ENCODE measurements around the gene ARHGAP24.
"Not testable (repeated sequence)": the region's sequence is repeated elsewhere in the genome, so short reads cannot be mapped to it uniquely, and the experiment has no call there.

The ARHGAP24 gene

DNA sequence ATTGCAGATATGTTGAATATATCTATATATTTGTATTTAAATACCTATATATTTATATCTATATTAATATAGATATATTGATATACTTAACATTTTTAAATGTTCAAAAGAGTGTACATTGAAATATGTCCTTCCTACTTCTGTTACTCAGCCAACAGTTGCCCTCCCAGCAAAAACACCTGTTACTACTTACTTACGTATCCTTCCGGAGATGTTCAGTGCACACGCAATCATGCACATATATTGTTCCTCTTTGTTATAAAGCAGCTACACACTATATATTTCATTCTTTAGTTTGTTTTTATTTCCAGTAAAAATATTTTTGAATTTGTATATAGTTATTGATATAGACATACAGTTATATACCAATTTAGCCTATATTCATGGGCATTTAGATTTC lies 142.3 kb downstream of the ARHGAP24 start:
- H3K9me3 Mint-ChIP-seq, result peaks cover 7% of the 10 kb centered on the region
- no peak overlapping the region for H3K4me3 Mint-ChIP-seq
- H3K27ac Mint-ChIP-seq, result no peak overlapping the region
- H3K4me1 Mint-ChIP-seq, result no peaks in the 10 kb centered on the region
- ATAC-seq, result no peak
- DNase-seq (ENCODE audit: low spot score in 2 of 2), result no peak
- no peaks in the 10 kb centered on the region for H3K36me3 Mint-ChIP-seq

DNA sequence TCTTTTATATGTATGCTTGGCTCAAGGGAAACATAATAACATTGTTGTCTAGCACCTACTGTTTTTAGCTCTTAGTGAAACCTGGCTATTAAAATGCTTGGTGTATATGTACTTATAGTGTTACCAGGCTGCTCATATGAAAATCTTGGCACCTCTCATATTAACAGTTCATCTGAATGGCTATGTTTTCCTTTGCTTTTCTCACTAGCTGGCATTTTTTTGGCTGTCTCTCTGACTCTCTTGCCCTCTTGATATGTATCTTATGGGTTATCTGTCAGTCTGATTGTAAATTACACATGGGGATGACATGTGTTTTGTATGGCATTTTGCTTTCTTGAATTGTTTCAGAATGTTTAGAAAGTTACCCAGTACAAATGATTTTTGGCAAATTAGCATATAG lies 158.0 kb downstream of the ARHGAP24 start:
- ATAC-seq (no peak), DNase-seq (ENCODE audit: low spot score in 2 of 2) (no peak)
- no peaks in the 10 kb centered on the region for H3K4me1 Mint-ChIP-seq
- no peaks in the 10 kb centered on the region for H3K36me3 Mint-ChIP-seq
- no peak overlapping the region for H3K27ac Mint-ChIP-seq
- no peak overlapping the region for H3K4me3 Mint-ChIP-seq
- H3K9me3 Mint-ChIP-seq, result peaks cover 19% of the 10 kb centered on the region

DNA sequence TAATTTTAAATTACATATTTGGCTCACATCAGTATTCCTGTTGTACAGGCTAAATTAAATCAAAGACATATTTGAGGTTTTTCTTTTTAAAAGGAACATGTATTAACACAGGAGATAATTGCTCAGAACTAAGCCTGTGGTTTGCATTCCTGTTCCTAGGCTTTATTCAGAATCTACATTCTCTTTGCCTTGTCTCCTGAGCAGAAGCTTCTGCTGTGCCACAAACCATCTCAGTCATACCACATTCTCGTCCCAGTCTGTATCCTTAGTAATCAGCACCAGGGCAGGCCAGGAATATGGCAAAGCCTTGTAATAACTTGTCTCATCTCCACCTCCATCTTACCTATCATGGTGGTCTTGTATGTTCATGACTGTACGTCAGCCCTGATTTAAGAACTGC lies 162.8 kb downstream of the ARHGAP24 start:
- Mint-ChIP-seq H3K4me1 (no peaks in the 10 kb centered on the region), H3K9me3 (peaks cover 13% of the 10 kb centered on the region), H3K36me3 (no peaks in the 10 kb centered on the region), H3K27ac (no peak overlapping the region), H3K4me3 (no peak overlapping the region)
- ATAC-seq (no peak), DNase-seq (ENCODE audit: low spot score in 2 of 2) (no peak)

DNA sequence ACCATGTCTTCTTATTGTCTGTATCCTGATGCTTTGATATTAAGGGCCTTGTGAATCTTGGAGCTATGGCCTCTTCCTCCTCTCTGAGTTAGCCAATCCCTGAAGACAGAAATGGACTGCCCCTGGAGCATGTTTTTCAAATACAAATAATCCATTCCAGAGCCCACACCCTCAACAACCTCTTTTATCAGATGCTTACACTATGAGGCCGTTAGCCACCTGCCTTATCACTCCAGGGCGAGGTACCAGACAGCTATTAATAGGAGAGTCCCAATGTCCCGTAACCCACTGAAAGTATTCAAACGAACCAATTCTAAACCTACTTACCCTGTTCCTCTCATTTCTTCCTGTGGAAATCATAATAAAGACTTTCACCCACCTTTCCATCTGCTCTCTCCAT lies 165.0 kb downstream of the ARHGAP24 start:
- Mint-ChIP-seq H3K36me3 (no peaks in the 10 kb centered on the region), H3K4me3 (no peak overlapping the region), H3K27ac (no peak overlapping the region), H3K9me3 (peaks cover 16% of the 10 kb centered on the region), H3K4me1 (no peaks in the 10 kb centered on the region)
- ATAC-seq (no peak), DNase-seq (ENCODE audit: low spot score in 2 of 2) (no peak)

DNA sequence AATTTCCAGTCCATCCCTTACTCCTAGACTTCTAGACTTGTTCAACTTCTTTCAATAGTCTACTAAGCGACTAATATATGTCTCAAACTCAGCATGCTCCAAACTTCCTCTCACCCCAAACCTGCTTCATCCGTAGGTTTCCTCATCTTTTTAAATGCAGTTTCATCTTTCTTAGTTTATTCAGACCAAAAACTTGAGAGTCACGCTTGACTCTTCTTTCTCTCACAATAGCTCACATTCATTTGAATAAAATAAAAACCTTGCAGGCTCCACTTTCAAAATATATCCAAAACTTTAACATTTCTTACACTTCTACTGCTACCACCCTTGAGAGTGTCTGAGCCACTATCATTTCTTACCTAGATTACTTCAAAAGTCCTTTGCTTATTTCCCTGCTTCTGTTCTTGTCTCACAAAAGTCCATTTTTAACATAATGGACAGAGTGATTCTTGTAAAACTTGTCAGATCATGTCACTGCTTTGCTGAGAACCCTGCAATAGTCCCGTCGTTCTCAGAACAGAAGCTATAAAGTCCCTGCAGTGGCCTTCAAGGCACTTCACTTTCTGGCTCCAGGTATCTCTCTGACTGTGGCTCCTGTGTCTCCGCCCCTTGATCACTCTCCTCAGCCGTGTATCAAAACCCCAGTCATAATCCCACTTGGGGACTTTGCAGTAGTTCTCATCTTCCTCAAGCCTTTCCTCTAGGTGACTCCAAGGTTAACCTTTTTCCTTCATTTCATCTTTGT lies 167.6 kb downstream of the ARHGAP24 start:
- no peaks in the 10 kb centered on the region for H3K4me1 Mint-ChIP-seq
- H3K27ac Mint-ChIP-seq, result no peak overlapping the region
- H3K36me3 Mint-ChIP-seq, result no peaks in the 10 kb centered on the region
- ATAC-seq, result peak; percentile 42
- DNase-seq (ENCODE audit: low spot score in 2 of 2), result no peak
- no peak overlapping the region for H3K4me3 Mint-ChIP-seq
- peaks cover 14% of the 10 kb centered on the region for H3K9me3 Mint-ChIP-seq

DNA sequence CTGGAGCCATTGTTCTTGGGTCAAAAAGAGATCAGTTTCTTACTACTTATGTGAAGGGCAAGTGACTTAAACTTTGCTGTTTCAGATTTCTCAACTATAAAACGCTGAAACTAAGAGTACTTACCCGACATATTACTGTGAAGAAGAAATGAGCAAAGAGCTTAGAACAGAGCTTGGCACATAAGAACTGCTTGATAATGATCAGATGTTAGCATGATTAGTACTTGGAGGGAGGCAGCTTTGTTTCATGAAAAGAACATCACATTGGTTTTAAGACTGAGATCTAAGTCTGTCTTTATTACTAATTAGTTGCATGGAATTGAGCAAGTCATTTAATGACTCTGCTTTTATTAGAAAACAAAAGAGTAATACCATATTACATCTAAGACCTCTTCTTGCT lies 169.1 kb downstream of the ARHGAP24 start:
- Mint-ChIP-seq H3K4me1 (no peaks in the 10 kb centered on the region), H3K27ac (no peak overlapping the region), H3K9me3 (peaks cover 14% of the 10 kb centered on the region), H3K4me3 (no peak overlapping the region), H3K36me3 (no peaks in the 10 kb centered on the region)
- no peak for DNase-seq (ENCODE audit: low spot score in 2 of 2)
- ATAC-seq, result no peak

DNA sequence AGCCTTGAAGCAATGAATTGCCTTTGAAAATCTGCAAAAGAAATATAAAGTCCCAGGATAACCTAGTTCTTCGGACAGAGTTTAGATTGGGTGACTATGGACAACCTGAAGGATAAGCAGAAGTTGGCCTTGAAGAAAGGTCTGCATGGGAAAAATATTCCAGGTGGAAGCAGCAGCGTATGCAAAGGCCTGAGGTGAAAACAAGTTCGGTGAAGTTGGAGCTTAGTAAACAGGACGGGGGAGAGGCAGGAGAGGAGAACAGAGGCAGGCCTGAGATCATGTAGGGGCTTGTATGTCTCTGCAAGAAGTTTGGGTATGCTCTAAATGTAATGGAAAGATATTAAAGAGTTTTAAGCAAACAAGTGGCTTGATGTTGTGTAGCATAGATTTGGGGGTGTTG lies 176.0 kb downstream of the ARHGAP24 start:
- Mint-ChIP-seq H3K36me3 (no peaks in the 10 kb centered on the region), H3K9me3 (peaks cover 8% of the 10 kb centered on the region), H3K27ac (no peak overlapping the region), H3K4me1 (no peaks in the 10 kb centered on the region), H3K4me3 (no peak overlapping the region)
- no peak for ATAC-seq
- DNase-seq (ENCODE audit: low spot score in 2 of 2), result no peak

DNA sequence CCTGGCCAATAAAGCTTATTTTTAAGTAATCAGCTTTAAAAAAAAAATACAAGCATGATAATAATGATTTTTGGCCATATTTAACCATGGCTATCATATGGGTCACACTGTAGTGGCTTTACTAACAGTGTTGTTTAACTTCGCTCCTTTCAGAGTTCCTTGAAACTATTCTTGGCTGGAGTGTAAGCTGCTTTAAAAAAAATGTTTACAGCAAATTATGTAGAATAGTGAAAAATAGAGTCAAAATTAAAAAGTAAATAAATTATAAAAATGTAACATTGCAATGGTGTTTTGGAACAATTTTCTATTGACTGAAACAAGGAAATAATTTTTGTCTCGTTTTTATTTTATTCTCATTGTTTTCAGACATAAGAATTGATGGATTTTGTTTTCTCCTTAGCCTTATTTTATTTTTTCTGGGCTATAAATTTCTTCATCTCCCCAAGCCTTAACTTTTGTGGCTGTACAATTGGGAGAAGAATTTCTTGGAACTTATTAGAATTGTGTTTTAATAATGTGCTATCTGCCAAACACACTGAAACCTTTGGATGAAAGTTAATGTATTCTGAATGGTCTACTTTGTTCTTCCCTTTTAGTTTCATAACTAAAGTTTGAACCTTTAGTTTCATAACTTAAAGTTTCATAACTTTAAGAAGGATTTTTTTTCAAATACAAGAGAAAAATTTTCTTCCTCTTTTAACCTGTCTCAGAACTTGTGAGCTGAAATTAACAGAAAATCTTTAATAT lies 182.0 kb downstream of the ARHGAP24 start:
- no peak for DNase-seq (ENCODE audit: low spot score in 2 of 2)
- Mint-ChIP-seq H3K4me1 (no peaks in the 10 kb centered on the region), H3K27ac (no peak overlapping the region), H3K4me3 (no peak overlapping the region), H3K36me3 (no peaks in the 10 kb centered on the region), H3K9me3 (no peaks in the 10 kb centered on the region)
- no peak for ATAC-seq

DNA sequence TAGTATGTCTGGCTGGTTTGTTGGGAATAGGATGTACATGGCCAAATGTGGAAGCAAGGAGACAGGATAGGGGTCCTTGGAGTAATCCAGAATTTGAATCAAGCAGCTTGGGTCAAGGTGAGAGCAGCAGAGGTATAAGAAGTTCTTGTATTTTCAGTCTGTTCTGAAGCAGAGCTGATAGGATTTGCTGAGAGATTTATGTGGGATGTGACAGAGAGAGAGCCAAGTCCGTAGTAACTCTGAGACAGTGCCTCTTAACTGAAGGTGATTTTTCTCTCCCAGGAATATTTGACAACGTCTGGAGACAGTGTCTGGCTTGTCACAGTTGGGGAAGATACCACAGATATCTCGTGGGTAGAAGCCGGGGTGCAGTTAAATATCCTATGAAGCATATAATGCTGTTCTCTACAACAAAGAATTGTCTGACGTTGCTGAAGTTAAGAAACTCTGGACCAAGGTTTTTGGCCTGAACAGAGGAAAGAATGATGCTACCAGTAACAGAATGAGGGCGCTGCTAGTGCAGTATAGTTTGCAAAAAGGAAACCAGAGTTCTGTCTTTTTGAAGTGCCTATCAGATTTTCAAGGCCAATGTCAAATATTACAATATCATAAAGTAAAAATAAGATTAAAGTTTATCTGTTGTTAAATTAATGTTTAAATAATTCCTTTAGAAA lies 184.0 kb downstream of the ARHGAP24 start:
- ATAC-seq, result no peak
- H3K4me3 Mint-ChIP-seq, result no peak overlapping the region
- no peaks in the 10 kb centered on the region for H3K9me3 Mint-ChIP-seq
- H3K27ac Mint-ChIP-seq, result no peak overlapping the region
- H3K4me1 Mint-ChIP-seq, result no peaks in the 10 kb centered on the region
- no peaks in the 10 kb centered on the region for H3K36me3 Mint-ChIP-seq
- DNase-seq (ENCODE audit: low spot score in 2 of 2), result no peak

DNA sequence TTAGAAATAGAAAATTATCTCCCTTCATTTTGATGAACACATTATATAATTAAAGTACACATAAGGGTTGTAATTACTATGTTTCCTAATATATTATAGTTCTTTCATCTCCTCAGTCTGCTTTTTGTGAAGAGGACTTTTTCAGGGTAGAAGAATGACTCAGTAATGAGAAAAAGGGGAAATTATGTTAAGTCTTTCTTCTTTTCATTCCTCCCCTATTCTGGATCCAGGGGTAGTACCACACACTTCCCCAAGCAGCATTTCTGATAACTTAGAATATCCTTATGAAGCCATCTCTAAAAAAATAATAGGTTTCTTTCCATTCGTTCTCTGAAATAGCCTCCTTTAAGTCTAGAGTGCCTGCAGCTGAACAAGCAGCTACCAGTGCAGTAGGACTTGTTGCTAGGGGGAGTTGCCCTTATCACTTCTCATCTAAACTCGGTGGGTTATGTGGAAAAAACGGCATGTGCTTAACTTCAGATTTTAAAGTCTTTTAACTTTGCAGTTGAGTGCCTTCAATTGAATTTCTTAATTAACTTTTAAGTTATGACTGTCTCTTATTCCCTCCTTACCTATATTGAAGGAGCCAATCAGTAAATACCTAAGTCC lies 184.8 kb downstream of the ARHGAP24 start:
- no peaks in the 10 kb centered on the region for H3K36me3 Mint-ChIP-seq
- H3K9me3 Mint-ChIP-seq, result peaks cover 2% of the 10 kb centered on the region
- no peaks in the 10 kb centered on the region for H3K4me1 Mint-ChIP-seq
- DNase-seq (ENCODE audit: low spot score in 2 of 2), result no peak
- ATAC-seq, result no peak
- no peak overlapping the region for H3K4me3 Mint-ChIP-seq
- H3K27ac Mint-ChIP-seq, result no peak overlapping the region

DNA sequence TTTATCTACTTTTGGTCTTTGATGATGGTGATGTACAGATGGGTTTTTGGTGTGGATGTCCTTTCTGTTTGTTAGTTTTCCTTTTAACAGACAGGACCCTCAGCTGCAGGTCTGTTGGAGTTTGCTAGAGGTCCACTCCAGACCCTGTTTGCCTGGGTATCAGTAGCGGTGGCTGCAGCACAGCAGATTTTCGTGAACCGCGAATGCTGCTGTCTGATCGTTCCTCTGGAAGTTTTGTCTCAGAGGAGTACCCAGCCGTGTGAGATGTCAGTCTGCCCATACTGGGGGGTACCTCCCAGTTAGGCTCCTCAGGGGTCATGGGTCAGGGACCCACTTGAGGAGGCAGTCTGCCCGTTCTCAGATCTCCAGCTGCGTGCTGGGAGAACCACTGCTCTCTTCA lies 191.7 kb downstream of the ARHGAP24 start:
- H3K4me3 Mint-ChIP-seq; ATAC-seq; H3K4me1 Mint-ChIP-seq; H3K27ac Mint-ChIP-seq; DNase-seq (ENCODE audit: low spot score in 2 of 2); H3K36me3 Mint-ChIP-seq: not testable (repeated sequence)
- H3K9me3 Mint-ChIP-seq, result peaks cover 15% of the 10 kb centered on the region

DNA sequence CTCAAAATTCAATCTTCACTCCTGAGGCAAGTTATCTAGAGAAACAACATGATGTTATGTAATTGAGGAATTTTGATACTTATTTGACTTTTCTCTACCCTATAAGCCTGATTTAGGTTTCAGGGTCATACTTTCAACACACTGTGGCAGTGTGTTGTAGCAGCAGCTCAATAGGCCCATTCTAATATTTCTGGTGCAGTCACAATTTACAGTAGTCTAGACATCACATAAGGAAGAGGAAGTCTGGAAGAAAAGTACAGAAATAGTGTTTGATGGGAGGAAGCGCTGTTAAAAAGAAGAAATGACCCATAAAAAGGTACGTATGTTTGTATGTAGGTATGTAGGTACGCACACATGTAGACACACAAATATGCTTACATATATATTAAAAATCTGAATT lies 194.3 kb downstream of the ARHGAP24 start:
- DNase-seq (ENCODE audit: low spot score in 2 of 2) (no peak), ATAC-seq (no peak)
- Mint-ChIP-seq H3K4me3 (no peak overlapping the region), H3K9me3 (peaks cover 14% of the 10 kb centered on the region), H3K27ac (no peak overlapping the region), H3K4me1 (no peaks in the 10 kb centered on the region), H3K36me3 (no peaks in the 10 kb centered on the region)

DNA sequence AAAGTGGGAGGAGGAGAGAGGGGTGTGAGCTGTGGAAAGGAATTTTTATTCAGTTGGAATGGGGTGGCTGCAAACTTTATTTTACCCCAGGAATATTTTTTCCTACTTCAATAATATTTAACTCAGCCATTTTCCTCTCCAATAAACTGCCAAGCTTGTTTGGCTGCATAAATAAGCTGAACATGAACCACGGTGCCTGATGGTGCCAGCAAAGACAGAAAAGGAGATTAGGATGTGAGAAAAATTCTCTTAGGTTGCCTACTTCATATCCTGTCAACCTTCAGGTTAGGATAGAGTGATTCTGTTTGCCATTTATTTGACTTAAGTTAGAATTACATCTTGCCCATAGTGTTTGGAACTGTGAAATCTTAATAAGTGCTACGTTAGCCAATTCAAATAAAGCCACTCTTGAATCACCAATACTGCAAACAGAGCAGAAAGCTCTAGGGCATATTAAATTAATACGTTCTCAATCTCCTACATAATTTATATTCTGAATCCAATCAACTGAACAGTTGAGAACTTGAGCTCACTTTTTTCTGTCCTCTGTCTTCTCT lies 195.1 kb downstream of the ARHGAP24 start:
- Mint-ChIP-seq H3K27ac (no peak overlapping the region), H3K36me3 (no peaks in the 10 kb centered on the region), H3K9me3 (peaks cover 13% of the 10 kb centered on the region), H3K4me1 (no peaks in the 10 kb centered on the region), H3K4me3 (no peak overlapping the region)
- ATAC-seq (no peak), DNase-seq (ENCODE audit: low spot score in 2 of 2) (no peak)

DNA sequence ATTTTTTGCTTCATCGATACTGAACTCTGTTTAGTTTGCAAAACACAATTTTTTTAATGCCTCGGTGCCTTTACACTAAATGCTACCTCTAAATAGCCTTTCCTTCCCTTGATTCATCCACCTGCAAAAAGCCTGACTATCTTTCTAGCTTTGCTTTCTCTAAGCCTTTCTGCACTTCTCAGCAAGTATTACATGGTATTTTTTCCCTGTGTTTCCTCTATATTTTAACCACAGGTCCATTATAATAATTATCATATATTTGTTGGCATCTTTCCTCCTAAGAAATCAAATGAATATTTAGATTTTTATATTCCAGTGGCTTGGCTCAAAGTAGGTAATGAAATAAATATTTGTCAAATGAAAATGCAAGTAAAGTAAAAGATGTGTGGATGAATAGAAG lies 196.2 kb downstream of the ARHGAP24 start:
- ATAC-seq, result no peak
- Mint-ChIP-seq H3K9me3 (peaks cover 10% of the 10 kb centered on the region), H3K4me3 (no peak overlapping the region), H3K4me1 (no peaks in the 10 kb centered on the region), H3K27ac (no peak overlapping the region), H3K36me3 (no peaks in the 10 kb centered on the region)
- DNase-seq (ENCODE audit: low spot score in 2 of 2), result no peak

DNA sequence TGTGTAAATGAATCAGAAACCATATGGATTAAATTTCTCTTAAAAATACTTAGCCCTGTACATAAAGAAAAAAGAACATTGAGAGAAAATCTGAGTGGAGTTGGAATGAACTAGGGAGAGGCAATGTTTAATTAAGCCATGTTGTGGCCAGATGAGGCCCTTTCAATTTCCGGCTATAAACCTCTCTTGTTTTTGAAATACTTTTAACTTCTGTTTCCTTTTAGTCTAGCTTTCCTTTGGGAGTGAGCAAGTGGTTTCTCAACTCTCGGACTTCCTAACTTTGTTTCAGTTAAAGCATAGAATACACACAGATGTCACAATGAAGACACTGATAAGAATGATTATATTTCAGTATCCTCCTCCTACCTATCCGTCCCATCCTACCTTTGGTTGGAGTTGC lies 197.2 kb downstream of the ARHGAP24 start:
- Mint-ChIP-seq H3K36me3 (no peaks in the 10 kb centered on the region), H3K4me1 (no peaks in the 10 kb centered on the region), H3K4me3 (no peak overlapping the region), H3K9me3 (peaks cover 12% of the 10 kb centered on the region), H3K27ac (no peak overlapping the region)
- DNase-seq (ENCODE audit: low spot score in 2 of 2), result no peak
- ATAC-seq, result no peak
